HG03066 (cell line): Measurements from ENCODE around the gene IKZF5.

Source experiments
- ATAC-seq: cut with Tn5 transposase; IDR thresholded peaks from one replicate; pipeline ENCODE4 v1.9.1; 2021; ENCODE audit warnings: low read depth; ENCODE audit not compliant: unreplicated experiment

The IKZF5 gene

DNA sequence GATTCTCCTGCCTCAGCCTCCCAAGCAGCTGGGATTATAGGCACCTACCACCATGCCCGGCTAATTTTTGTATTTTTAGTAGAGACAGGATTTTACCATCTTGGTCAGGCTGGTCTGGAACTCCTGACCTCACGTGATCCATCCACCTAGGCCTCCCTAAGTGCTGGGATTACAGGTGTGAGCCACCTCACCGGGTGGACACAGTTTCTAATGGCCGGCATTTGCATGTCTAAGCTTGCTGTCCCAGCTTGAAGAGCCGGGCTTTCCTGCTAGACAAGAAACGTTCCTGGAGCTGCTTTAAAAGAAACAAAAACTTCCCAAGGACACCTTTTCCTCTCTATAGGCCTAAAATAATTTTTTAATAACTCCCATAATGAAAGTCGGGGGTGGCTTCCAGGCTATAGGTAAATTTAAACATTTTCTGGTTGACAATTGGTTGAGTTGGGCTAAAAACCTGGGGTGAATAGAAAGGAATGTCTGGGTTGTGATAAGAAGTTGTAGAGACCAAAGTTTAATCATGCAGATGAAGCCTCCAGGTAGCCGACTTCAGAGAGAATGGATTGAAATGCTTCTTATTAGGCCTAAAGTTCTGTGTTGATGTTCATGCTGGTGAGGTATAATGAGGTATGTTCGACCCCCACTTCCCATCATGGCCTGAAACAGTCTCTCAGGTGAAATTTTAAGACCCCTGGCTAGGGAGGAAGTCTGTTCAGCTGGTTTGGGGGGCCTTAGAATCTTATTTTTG, 9.0 kb upstream of the IKZF5 start:
- no peak for ATAC-seq

DNA sequence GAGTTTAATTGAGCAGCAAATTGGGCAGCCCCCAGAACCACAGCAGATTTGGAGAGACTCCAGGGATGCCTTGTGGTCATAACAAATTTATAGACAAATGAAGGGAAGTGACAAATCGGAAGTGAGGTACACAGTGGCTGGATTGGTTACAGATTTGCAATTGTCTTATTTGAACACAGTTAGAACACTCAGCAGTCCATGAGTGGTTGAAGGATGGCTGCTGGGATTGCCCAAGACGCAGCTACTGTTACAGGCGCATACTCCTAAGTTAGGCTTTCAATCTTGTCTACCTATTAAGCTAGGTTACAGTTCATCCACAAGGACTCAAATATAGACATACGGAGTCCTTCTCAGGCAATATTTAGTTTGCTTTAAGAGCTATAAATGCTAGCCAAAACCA, 7.6 kb upstream of the IKZF5 start:
- ATAC-seq: no peak

GRCh38 chr10:123014772-123015171, 6.2 kb upstream of the IKZF5 start:
- no peak for ATAC-seq

DNA sequence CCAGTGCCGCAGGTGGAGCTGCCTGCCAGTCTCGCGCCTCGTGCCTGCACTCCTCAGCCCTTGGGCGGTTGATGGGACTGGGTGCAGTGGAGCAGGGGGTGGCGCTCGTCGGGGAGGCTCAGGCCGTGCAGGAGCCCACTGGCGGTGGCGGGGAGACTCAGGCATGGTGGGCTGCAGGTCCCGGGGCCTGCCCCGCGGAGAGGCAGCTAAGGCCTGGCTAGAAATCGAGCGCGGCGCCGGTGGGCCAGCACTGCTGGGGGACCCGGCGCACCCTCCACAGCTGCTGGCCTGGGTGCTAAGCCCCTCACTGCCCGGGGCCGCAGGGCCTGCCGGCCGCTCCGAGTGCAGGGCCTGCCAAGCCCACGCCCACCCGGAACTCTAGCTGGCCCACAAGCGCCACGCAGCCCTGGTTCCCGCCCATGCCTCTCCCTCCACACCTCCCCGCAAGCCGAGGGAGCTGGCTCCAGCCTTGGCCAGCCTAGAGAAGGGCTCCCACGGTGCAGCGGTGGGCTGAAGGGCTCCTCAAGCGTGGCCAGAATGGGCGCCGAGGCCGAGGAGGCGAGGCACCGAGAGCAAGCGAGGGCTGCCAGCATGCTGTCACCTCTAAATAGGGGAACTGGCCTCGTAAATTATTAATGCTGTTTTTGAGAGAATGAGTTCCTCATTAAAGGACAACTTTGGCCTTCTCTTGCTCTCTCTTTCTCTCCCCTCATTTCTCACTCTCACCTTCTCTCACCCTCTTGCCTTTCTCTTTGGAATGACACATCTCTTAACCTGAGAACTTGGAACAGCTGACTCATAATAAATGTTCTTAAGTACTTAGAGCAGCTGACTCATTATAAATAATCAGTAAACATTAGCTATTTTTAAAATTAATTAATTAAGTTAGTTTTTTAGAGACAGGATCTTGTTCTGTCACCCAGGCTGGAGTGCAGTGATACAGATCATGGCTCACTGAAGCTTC, 5.1 kb upstream of the IKZF5 start:
- no peak for ATAC-seq

DNA sequence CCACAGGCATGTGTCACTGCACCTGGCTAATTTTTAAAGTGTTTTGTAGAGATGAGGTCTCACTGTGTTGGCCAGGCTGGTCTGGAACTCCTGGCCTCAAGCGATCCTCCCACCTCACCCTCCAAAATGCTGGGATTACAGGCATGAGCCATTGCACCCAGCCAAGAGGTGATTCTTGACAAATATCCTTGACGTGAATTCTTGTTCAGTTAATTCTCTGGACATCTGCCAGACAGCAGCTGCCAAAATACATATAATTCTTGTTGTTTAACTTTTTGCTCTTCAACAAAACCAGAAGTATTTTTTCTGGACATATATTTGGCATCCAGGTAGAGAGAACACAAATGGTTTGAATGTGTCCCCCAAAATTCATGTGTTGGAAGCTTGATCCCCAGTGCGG, 3.4 kb upstream of the IKZF5 start:
- ATAC-seq: no peak

DNA sequence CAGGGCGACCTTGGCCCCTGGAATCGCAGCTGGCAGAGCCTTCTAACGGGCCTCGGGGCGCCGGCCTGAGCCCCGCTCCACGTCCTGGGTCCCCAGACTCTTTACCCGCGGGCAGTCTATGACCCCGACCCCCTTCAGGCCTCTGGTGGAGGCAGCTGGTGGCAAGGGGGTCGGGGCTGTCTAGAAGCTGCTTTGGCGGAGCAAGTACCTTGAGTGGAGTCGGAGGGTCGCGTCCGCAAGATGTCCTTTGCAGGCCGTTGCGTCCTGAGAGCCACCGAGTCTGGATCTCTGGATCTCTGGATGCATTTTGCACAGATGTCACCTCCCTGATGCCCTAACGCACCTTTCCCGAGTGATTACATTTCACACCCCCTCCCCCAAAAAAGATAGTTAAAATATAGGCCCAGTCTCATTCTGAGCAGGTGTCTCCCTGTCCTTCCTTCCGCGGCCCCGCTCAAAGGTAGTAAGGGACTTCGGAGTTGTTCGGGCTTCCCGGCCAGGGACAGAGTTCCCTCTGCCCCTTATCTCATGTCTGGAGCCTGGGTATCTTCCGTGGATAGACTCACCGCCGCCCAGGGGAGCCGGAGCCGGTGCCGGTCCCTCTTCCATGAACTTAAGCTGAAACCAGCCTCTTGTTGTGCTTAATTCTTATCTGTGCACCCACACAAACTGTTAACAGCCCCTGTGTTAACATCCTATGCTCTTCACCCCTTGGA, 668 bp upstream of the IKZF5 start:
- peak; percentile 16 for ATAC-seq

GRCh38 chr10:123007558-123008354, 839 bp downstream of the IKZF5 start:
- peak; percentile 33 for ATAC-seq

DNA sequence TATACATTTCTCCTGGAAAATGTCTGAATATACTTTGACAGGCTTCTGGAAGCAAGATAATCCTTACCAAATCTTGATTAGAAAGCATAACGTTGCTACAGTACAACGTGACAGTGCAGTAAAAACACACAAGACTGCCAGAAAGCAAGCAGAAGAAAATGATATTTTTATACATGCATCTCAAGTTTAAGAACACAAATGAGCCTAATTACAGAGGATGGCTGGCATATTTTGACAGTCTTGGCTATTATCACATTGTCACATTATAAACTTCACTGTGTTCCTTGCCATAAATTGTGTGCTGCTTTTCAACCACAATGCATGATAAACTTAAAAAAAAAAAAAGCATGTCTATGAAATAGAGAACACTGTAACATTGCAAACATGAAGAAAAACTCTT, 4.3 kb downstream of the IKZF5 start:
- ATAC-seq: no peak

DNA sequence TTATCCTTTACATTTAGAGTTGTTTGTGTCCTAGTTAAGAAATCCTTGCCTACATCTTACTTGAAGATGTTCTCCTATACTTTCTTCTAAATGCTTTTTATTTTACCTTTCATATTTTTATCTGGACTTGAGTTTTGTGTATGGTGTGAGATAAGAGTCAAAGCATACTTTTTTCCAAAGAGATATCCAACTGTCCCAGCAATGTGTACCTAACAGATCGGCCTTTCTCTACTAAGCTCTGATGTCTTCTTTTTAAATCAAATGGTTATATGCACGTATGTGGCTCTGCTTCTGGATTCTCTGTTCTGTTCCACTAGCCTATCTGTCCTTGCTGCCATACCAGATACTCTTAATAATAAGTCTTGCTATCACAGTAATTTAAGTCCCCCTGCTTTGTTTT, 7.2 kb downstream of the IKZF5 start:
- no peak for ATAC-seq

DNA sequence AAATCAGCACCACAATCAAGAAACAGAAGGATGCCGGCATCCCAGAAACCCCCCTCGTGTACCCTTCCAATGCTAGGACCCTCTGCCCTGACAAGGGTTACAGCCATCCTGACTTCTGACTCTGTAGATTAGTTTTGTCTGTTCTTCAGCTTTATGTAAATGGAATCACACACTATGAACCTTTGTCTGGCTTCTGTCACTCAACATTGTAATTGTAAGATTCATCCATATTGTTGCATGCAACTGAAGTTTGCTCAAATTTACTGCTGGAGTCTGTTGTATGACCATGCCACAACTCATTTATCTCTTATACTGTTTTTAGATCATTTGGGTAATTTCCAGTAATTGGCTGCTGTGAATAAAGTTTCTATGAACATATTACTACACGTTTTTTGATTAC, 8.4 kb downstream of the IKZF5 start:
- ATAC-seq: no peak

- no peak for ATAC-seq
Measured at GRCh38 chr10:122999347-122999746, 9.2 kb downstream of the IKZF5 start.

DNA sequence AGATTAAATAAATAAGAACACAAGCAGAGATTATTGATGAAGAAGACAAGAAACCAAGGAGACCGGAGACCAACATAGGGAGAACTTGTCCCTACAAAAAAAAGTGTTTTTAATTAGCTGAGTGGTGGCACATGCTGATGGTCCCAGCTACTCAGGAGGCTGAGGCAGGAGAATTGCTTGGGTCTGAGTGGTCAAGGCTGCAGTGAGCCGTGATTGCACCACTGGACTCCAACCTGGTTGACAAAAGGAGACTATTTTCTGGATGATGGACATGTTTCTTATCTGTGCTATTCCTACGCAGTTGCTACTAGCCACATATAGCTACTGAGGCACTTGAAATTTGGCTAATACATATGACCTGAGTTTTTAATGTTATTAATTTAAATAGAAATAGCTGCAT, 9.7 kb downstream of the IKZF5 start:
- ATAC-seq: no peak

DNA sequence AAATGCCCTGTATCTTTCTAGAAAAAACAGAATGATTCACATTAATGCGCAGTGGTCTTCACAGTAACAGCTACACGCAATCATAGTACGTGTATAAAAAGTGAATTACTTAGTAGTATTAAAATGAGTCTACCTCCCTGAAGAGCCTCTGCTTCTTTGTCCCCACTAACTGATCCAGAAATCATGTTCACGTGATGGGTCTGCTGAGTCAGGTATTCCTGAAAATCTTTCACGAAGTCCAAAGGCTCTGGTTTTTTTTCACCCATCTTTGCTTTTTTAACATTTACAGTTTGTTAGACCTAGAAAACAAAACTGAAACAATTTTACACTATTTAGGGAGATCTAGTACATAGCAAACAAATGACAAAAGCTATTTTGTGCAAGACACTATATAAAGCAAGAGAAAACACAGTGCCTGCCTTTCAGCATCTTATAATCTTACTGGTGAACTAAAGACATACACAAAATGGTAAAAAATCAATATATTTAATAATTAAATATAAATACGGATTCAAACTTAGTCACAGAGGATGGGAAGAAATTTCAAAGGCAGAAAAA, 10.2 kb downstream of the IKZF5 start:
- ATAC-seq: no peak

GRCh38 chr10:122997864-122998263, 10.7 kb downstream of the IKZF5 start:
- ATAC-seq: peak; percentile 83

DNA sequence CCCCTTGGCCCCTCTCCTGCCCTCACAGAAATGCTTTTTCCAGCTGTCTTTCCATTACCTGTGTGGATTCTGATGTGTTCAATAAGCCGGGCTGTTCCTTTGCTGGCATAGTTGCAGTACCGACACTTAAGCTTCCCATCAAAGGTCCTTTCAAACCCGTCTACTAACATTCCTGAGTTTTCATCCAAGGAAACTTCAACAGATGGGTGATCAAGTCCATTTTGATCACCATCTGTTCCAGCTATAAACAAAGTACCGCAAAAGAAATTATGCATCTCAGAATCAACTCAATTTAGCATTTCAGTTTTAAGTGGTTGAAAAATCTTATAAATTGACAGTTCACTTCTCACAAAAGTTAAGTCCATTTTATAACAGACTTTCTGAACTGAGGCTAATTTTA, 12.7 kb downstream of the IKZF5 start:
- no peak for ATAC-seq

DNA sequence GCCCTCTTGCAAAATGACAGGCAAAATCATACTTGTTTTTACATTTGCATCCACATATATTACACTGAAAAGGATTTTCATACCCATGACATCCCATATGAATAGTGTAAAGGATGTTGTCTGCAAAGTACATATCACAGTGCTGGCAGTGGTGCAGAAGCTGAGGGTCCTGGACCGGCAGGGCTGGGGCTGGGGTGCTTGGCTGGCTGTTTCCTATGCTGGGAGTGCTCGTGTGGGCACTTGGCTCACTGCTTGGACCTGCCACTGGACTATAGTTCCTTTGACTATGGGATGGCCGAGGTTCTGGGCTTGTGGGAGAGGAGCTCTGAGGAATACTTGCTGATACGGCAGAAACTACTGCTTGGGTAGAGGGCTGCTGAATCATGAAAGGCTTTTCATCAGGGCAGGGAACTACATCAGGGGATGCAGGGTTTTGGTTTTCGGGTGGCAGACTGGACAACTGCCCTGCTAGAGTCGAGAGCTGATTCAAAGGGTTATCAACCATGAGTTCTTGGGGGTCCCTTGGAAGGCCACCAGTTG, 14.7 kb downstream of the IKZF5 start:
- ATAC-seq: no peak

DNA sequence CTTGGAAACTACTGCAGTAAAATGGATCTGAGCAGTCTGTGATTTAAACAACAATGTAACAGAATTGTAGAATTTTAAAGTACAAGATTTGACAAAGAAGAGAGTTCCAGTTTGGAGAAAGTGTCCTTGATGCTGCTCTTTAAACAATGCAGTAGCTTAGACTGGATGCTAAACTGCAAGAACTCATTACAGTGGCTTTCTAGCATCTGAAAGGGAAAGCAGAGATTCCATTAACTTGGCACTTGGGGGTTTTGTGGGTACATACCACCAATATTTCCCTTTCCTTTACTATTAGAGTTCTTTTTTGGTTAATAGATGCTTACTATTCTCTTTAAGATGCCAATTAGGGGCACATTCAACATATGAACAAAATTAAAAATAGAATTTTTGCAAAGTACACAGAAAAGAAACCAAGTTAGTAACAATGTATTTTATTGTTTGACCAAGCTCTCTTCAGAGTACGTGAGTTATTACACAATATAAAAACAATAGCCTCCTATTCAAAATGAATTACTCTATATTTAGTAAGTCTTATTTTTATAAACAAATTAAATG, 16.5 kb downstream of the IKZF5 start:
- no peak for ATAC-seq

DNA sequence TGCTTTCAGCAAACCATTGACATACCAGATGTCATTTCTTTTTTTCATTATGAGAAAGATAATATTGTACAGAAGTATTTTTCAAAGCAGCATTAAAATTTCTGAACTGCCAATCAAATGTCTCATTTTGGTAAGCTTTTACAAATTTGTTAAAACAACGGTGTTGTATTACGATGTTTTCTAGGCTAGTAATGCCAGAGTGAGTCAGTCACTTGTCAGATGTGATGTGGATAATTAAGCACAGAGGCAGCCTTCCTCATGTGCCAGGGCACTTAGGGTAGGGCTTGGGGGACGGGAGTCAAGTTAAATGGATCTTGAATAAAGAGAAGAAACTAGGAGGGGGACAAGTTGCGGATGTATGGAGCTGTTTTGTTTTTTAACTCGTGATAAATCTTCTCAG, 18.3 kb downstream of the IKZF5 start:
- no peak for ATAC-seq

GRCh38 chr10:122988501-122988900, 20.1 kb downstream of the IKZF5 start:
- ATAC-seq: no peak
